ENCODE results near the gene SIM2. TPM values are rescaled to one million over a fixed set of nuclear protein-coding genes. Genes with fewer than 3 reads are reported as not detected.
A peak's percentile ranks its signal among the peaks of the same experiment; 100 is the strongest.

Gene SIM2
- total RNA-seq, 4 donors from 2014 or later = 0.42 TPM; not detected in 3

DNA sequence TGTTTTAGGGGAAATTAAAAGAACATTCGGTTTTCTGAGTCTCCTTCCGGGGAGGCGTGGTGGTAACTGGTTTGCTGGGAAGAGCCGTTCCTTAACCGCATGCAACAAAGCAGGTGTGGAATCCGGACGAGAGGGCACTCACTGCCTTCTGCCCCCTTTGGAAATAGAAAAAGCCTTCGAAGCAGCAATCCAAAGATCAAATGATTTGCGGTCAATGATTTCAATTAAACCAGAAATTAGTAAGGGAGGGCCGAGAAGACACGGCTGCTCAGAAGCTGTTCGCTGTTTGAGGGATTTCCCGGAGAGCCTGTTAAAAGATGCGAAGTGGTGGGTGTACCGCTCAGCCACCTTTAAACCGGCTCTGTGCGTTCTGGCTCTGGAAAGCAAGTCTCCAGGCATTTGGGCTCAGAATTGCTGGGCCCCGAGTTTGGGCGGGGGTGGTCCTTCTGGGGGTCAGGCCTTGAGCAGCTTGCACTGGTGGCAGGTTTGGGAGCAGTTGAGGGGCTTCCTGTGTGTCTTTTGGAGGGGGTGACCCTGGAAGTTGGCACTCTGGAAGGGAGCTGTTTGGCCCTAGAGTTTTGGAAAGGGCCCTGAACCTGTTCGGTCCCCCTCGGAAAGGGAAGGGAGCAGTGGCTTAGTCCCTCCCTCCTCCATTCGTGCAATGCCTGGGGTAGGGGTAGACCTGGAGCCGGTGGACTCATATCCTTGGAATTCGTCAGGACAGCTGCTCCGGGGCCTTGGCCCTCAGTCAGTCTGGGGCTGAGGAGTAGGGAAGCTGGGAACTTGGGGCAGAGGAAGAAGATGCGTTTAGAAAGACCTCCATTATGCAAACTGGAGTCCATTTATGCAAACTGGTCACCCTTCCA, 3.1 kb downstream of the SIM2 start:
- intact Hi-C loops (cut with DNase I) = no loop called here
- 11% methylated on average over 26 of the region's 26 CpGs for WGBS
- no peak for DNase-seq (ENCODE audit: extremely low spot score)
- H3K9me3 ChIP-seq = no peaks in the 10 kb centered on the region
- H3K36me3 ChIP-seq = no peaks in the 10 kb centered on the region
- H3K4me1 ChIP-seq = peaks cover 54 to 82% (median 77%) of the 10 kb centered on the region in 4 donors
- no peak overlapping the region for H3K27ac ChIP-seq (replicated peaks in 1 of 4)
- peaks cover 0 to 100% (median 94%) of the 10 kb centered on the region in 4 donors for H3K27me3 ChIP-seq
- no peak for TF ChIP-seq EP300 (IDR thresholded peaks at IDR 0.05)
- TF ChIP-seq, protein P1, sequence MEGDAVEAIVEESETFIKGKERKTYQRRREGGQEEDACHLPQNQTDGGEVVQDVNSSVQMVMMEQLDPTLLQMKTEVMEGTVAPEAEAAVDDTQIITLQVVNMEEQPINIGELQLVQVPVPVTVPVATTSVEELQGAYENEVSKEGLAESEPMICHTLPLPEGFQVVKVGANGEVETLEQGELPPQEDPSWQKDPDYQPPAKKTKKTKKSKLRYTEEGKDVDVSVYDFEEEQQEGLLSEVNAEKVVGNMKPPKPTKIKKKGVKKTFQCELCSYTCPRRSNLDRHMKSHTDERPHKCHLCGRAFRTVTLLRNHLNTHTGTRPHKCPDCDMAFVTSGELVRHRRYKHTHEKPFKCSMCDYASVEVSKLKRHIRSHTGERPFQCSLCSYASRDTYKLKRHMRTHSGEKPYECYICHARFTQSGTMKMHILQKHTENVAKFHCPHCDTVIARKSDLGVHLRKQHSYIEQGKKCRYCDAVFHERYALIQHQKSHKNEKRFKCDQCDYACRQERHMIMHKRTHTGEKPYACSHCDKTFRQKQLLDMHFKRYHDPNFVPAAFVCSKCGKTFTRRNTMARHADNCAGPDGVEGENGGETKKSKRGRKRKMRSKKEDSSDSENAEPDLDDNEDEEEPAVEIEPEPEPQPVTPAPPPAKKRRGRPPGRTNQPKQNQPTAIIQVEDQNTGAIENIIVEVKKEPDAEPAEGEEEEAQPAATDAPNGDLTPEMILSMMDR (IDR thresholded peaks at IDR 0.05) = no peak
- no peak for TF ChIP-seq POLR2AphosphoS5 (IDR thresholded peaks at IDR 0.05)
- TF ChIP-seq POLR2A (IDR thresholded peaks at IDR 0.05; ENCODE audit: low read depth) = no peak
- H3K4me3 ChIP-seq = peak overlapping the region in 3 of 4 donors; percentile 45 to 52 (median 49)

DNA sequence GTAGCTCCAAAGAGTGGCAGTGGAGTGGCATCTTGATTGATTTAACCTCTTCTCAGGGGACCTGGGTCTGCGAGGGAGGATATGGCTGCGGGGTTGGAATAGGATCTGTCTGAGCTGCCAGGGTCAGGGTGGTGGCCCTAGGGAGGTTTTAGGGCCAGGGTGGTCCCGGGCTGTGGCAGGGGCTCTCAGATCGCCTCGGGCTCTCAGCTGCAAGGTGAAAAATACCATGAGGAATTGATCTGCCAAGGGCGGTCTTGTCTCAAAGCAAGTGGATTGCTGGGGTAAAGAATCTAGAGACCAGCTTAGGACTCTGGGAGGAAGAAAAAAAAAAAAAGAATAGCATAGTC, 3.7 kb downstream of the SIM2 start:
- Histone ChIP-seq H3K9me3 (no peaks in the 10 kb centered on the region), H3K4me3 (no peak overlapping the region), H3K36me3 (no peaks in the 10 kb centered on the region), H3K27me3 (peaks cover 0 to 100% (median 94%) of the 10 kb centered on the region in 4 donors), H3K4me1 (peaks cover 53 to 82% (median 77%) of the 10 kb centered on the region in 4 donors), H3K27ac (replicated peaks in 1 of 4) (no peak overlapping the region)
- TF ChIP-seq POLR2AphosphoS5 (IDR thresholded peaks at IDR 0.05) = no peak
- no peak for DNase-seq (ENCODE audit: extremely low spot score)
- intact Hi-C loops (cut with DNase I) = no loop called here
- 22% methylated on average over 6 of the region's 6 CpGs for WGBS

DNA sequence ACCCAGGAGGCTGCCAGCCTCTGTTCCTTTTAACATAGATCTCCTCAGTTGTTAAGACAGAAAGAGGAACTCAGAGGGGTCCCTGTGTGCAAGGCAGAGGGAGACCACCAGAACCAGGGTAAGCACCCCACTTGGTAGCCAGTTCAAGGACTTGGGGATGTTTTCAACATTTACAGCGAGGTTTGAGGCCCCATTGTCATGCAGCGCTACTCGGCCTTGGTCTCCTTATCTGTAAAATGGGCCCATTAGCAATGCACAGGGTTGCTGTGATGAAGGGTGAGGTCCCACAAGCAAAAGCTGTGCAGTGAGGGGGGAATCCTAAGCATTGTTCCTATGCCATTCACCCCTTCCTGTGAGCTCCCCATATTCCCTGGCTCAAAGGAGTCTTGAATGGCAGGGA, 4.2 kb downstream of the SIM2 start:
- Histone ChIP-seq H3K9me3 (no peaks in the 10 kb centered on the region), H3K4me1 (peaks cover 53 to 82% (median 77%) of the 10 kb centered on the region in 4 donors), H3K27ac (replicated peaks in 1 of 4) (no peak overlapping the region), H3K27me3 (peaks cover 0 to 100% (median 94%) of the 10 kb centered on the region in 4 donors), H3K4me3 (no peak overlapping the region), H3K36me3 (no peaks in the 10 kb centered on the region)
- intact Hi-C loops (cut with DNase I) = no loop called here
- TF ChIP-seq, protein P1 (IDR thresholded peaks at IDR 0.05) = no peak
- no peak for TF ChIP-seq EP300 (IDR thresholded peaks at IDR 0.05)
- TF ChIP-seq POLR2A (IDR thresholded peaks at IDR 0.05; ENCODE audit: low read depth) = no peak
- WGBS = 44% methylated on average over 3 of the region's 3 CpGs
- DNase-seq (ENCODE audit: extremely low spot score) = no peak

DNA sequence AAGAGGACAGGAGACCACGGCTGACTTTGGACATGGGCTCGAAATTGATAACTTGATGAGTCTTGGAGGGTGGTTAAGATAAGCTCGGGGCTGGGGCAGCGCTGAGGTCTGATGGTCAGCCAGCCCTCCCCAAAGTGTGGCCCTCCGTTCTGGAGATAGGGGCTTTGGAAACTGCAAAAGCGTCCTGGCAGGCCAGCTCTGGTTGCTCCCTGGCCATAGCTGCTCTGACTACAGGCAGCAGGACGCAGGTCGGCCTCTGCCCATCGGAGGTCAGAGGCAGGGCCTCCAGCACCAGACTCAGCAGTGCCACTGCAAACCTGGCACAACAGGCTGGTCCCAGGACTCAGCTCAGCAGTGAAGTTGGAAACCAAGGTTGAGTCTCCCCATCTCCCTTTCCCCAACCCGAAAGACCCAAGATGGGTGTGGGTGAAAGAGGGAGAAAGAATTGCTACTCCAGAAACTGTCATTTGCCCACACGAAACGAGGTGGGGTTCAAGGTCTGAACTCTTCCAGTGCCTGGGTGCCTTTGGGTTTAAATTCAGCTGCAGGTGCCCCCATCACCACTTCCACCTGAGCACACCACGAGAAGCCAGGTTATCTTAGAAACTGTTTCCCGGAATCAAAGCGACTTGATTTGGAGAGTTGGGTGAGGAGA, 4.8 kb downstream of the SIM2 start:
- intact Hi-C loops (cut with DNase I) = no loop called here
- peaks cover 0 to 100% (median 94%) of the 10 kb centered on the region in 4 donors for H3K27me3 ChIP-seq

More for the DNA sequence above, 4.8 kb downstream of the SIM2 start:
- Histone ChIP-seq H3K36me3 (no peaks in the 10 kb centered on the region), H3K4me1 (peaks cover 53 to 82% (median 77%) of the 10 kb centered on the region in 4 donors), H3K4me3 (no peak overlapping the region), H3K9me3 (no peaks in the 10 kb centered on the region), H3K27ac (replicated peaks in 1 of 4) (no peak overlapping the region)
- WGBS = 22% methylated on average over 12 of the region's 15 CpGs
- DNase-seq (ENCODE audit: extremely low spot score) = no peak
- TF ChIP-seq EP300 (IDR thresholded peaks at IDR 0.05) = no peak
- TF ChIP-seq, protein P1 (IDR thresholded peaks at IDR 0.05) = no peak
- no peak for TF ChIP-seq POLR2AphosphoS5 (IDR thresholded peaks at IDR 0.05)
- no peak for TF ChIP-seq POLR2A (IDR thresholded peaks at IDR 0.05; ENCODE audit: low read depth)
